HepG2 (cell line): Measurements from ENCODE around the gene ARFGEF2. TPM values are rescaled to one million over a fixed set of nuclear protein-coding genes. Genes with fewer than 3 reads are reported as not detected.

ENCODE experiments used
- HDAC2 ChIP-seq: sonication (generic); formaldehyde crosslinking; IDR thresholded peaks from 2 replicates; pipeline ENCODE4 v1.4.0; 2020; ENCODE audit warnings: missing genetic modification reagents
- HOXA5 ChIP-seq: sonication (generic); formaldehyde crosslinking; IDR thresholded peaks from 2 replicates; pipeline ENCODE4 v1.4.0; 2020; ENCODE audit warnings: missing genetic modification reagents
- IRF9 ChIP-seq: sonication (generic); formaldehyde crosslinking; IDR thresholded peaks from 2 replicates; pipeline ENCODE4 v1.8.0; 2022; ENCODE audit warnings: missing genetic modification reagents, mild to moderate bottlenecking, borderline replicate concordance
- KDM4B ChIP-seq: sonication (generic); formaldehyde crosslinking; IDR thresholded peaks from 2 replicates; pipeline ENCODE4 v1.4.0; 2020; ENCODE audit warnings: missing genetic modification reagents
- LCORL ChIP-seq, 2 experiments: fragments of 450-650 bp in 1 of 2; sonication (generic) in 1 of 2; formaldehyde crosslinking in 1 of 2; IDR thresholded peaks; 2 replicates each; pipeline versions ENCODE4 v1.5.0 to v1.6.1; 2017 to 2020; ENCODE audit warnings: antibody characterized with exemption in 1 of 2, missing genetic modification reagents in 1 of 2
- MXD3 ChIP-seq: IDR thresholded peaks from 2 replicates; pipeline ENCODE4 v1.6.1; 2016; ENCODE audit warnings: mild to moderate bottlenecking, missing biosample characterization, missing genetic modification reagents
- PREB ChIP-seq: sonication (generic); formaldehyde crosslinking; IDR thresholded peaks from 2 replicates; pipeline ENCODE4 v1.4.0; 2020; ENCODE audit warnings: missing genetic modification reagents
- RARA ChIP-seq: IDR thresholded peaks from 2 replicates; pipeline ENCODE4 v1.6.1; 2016; ENCODE audit warnings: missing genetic modification reagents, missing compliant biosample characterization
- RBM22 ChIP-seq: fragments of 200-400 bp; formaldehyde crosslinking; optimal IDR thresholded peaks from 2 replicates; pipeline ENCODE3; 2017; ENCODE audit warnings: mild to moderate bottlenecking, low read length, moderate library complexity
- SALL1 ChIP-seq: sonication (generic); formaldehyde crosslinking; IDR thresholded peaks from 2 replicates; pipeline ENCODE4 v1.8.0; 2022; ENCODE audit warnings: mild to moderate bottlenecking, missing genetic modification reagents
- SOX5 ChIP-seq: IDR thresholded peaks from 2 replicates; pipeline ENCODE4 v1.6.1; 2016; ENCODE audit warnings: borderline replicate concordance
- TEAD2 ChIP-seq: sonication (generic); formaldehyde crosslinking; IDR thresholded peaks from 2 replicates; pipeline ENCODE4 v1.9.0; 2021; ENCODE audit warnings: missing genetic modification reagents
- THRA ChIP-seq: sonication (generic); formaldehyde crosslinking; IDR thresholded peaks from 2 replicates; pipeline ENCODE4 v1.4.0; 2020; ENCODE audit warnings: missing genetic modification reagents, borderline replicate concordance
- XRCC5 ChIP-seq: fragments of 200-400 bp; formaldehyde crosslinking; optimal IDR thresholded peaks from 2 replicates; pipeline ENCODE3; 2017; ENCODE audit warnings: mild to moderate bottlenecking, low read length
- ZEB1 ChIP-seq: IDR thresholded peaks from 2 replicates; pipeline ENCODE4 v1.6.1; 2012; ENCODE audit warnings: mild to moderate bottlenecking, low read depth, inconsistent platforms; ENCODE audit not compliant: insufficient replicate concordance
- ZNF142 ChIP-seq: sonication (generic); formaldehyde crosslinking; IDR thresholded peaks from 2 replicates; pipeline ENCODE4 v1.4.0; 2020; ENCODE audit warnings: missing genetic modification reagents
- ZNF251 ChIP-seq: sonication (generic); formaldehyde crosslinking; IDR thresholded peaks from 2 replicates; pipeline ENCODE4 v1.9.0; 2021; ENCODE audit warnings: mild to moderate bottlenecking, missing genetic modification reagents
- ZNF563 ChIP-seq: sonication (generic); formaldehyde crosslinking; IDR thresholded peaks from 2 replicates; pipeline ENCODE4 v1.8.0; 2022; ENCODE audit warnings: mild to moderate bottlenecking, moderate library complexity, missing genetic modification reagents
- ZNF605 ChIP-seq: sonication (generic); formaldehyde crosslinking; IDR thresholded peaks from 2 replicates; pipeline ENCODE4 v1.8.0; 2022; ENCODE audit warnings: mild to moderate bottlenecking, missing genetic modification reagents
- ZNF607 ChIP-seq: sonication (generic); formaldehyde crosslinking; IDR thresholded peaks from 2 replicates; pipeline ENCODE4 v1.5.1; 2020; ENCODE audit warnings: missing genetic modification reagents, mild to moderate bottlenecking, borderline replicate concordance
- ZNF878 ChIP-seq: sonication (generic); formaldehyde crosslinking; IDR thresholded peaks from 2 replicates; pipeline ENCODE4 v1.8.1; 2023; ENCODE audit warnings: mild to moderate bottlenecking, missing genetic modification reagents, moderate library complexity
- polyA plus RNA-seq, 8 experiments: library from polyadenylated mRNA; depleted of rRNA in 3 of 8; stranded (reverse) in 7 of 8; unstranded in 1 of 8; fragments of >200 nt; fragmentation: Illumina TruSeq in 4 of 8; extraction: Trizol in 4 of 8; gene quantifications; 2 replicates each; pipeline versions ENCODE4 v1.2.1 to v1.2.3, GENCODE V29; 2011 to 2016; ENCODE audit warnings: low read depth in 4 of 8, missing spikeins in 1 of 8, mixed read lengths in 1 of 8; ENCODE audit not compliant: insufficient read depth in 1 of 8
- total RNA-seq, 5 experiments: library from RNA; depleted of rRNA; stranded (reverse); fragments of >200 nt; fragmentation: Illumina TruSeq; extraction: Trizol; gene quantifications; 2 replicates each; pipeline ENCODE4 v1.2.3, GENCODE V29; 2016; ENCODE audit warnings: low read depth in 1 of 5

Gene ARFGEF2
- total and polyA plus RNA-seq, 2 of the 13 experiments (the other 11 are each of a cell fraction or from before 2014, with no cell fraction given), result 44.0 to 60.8 TPM

- TF ChIP-seq SOX5 (CRISPR knock-in tag) (peak; percentile 59; the same call in 1 of the 2 replicates), MXD3 (no peak), ZNF607 (CRISPR knock-in tag) (peak; percentile 77; the same call in 1 of the 2 replicates), RBM22 (peak; percentile 66), IRF9 (CRISPR knock-in tag) (0 out of 2 replicates have a peak, but pooled peaks have one; percentile 21), HDAC2 (CRISPR knock-in tag) (0 out of 2 replicates have a peak, but pooled peaks have one; percentile 40), ZNF142 (CRISPR knock-in tag) (0 out of 2 replicates have a peak, but pooled peaks have one; percentile 27), LCORL (IDR thresholded peaks at IDR 0.05) (no peak), LCORL (CRISPR knock-in tag; IDR thresholded peaks at IDR 0.05) (peak; percentile 63), THRA (CRISPR knock-in tag) (peak; percentile 72), RARA (CRISPR knock-in tag) (peak; percentile 95), PREB (CRISPR knock-in tag) (no peak), HOXA5 (CRISPR knock-in tag) (peak; percentile 51; the same call in 1 of the 2 replicates), ZNF605 (CRISPR knock-in tag) (peak; percentile 78; the same call in 1 of the 2 replicates), TEAD2 (no peak), ZEB1 (peak; percentile 70), KDM4B (CRISPR knock-in tag) (no peak), SALL1 (CRISPR knock-in tag) (peak; percentile 46; the same call in 1 of the 2 replicates), ZNF251 (CRISPR knock-in tag) (no peak), ZNF878 (no peak), XRCC5 (no peak), ZNF563 (CRISPR knock-in tag) (peak; percentile 76)
Observed at GRCh38 chr20:48932375-48932941, 10.9 kb downstream of the ARFGEF2 start (continued).
